H1 (cell line): ENCODE measurements around the gene LRP8. TPM values are rescaled to one million over a fixed set of nuclear protein-coding genes. Genes with fewer than 3 reads are reported as not detected.

Experiments
- ASH2L ChIP-seq: fragments of 200-600, 300-600 bp; sonication (generic); IDR thresholded peaks from one replicate; pipeline ENCODE4 v1.7.1; 2017; ENCODE audit warnings: low read length
- CTBP2 ChIP-seq: IDR thresholded peaks from 2 replicates; pipeline ENCODE4 v1.7.0; 2011; ENCODE audit warnings: borderline replicate concordance, mild to moderate bottlenecking, moderate library complexity, mixed read lengths, low read length; ENCODE audit not compliant: insufficient read depth, insufficient read length
- GTF2F1 ChIP-seq: IDR thresholded peaks from 2 replicates; pipeline ENCODE4 v1.6.1; 2012; ENCODE audit warnings: low read depth, low read length, improper control_type of control experiment, borderline replicate concordance
- KDM5A ChIP-seq: fragments of 200-600 bp; IDR thresholded peaks from 2 replicates; pipeline ENCODE4 v1.7.1; 2012; ENCODE audit warnings: mild to moderate bottlenecking, low read length, inconsistent platforms, mixed read lengths
- polyA plus RNA-seq, 7 experiments: library from polyadenylated mRNA; depleted of rRNA in 3 of 7; stranded (reverse) in 5 of 7; unstranded in 2 of 7; fragments of >200 nt in 5 of 7; fragments of 200-250 nt in 2 of 7; gene quantifications; 1 replicate in 5 of 7; 2 replicates in 1 of 7; 4 replicates in 1 of 7; pipeline versions ENCODE4 v1.2.1 to v1.2.3, GENCODE V29; 2011 to 2013; ENCODE audit warnings: missing spikeins in 2 of 7, mixed read lengths in 2 of 7
- total RNA-seq: library from RNA; stranded (reverse); fragmentation: NEBNext Ultra II Directional; extraction: Animal tissue kit (Norgen Biotek cat#: 25700); gene quantifications from 2 replicates; pipeline ENCODE4 v1.2.1, GENCODE V29; 2021

LRP8 gene
- total and polyA plus RNA-seq, 2 of the 8 experiments (the other 6 are each of a cell fraction or from before 2014, with no cell fraction given) = 63.2 to 66.4 TPM

DNA sequence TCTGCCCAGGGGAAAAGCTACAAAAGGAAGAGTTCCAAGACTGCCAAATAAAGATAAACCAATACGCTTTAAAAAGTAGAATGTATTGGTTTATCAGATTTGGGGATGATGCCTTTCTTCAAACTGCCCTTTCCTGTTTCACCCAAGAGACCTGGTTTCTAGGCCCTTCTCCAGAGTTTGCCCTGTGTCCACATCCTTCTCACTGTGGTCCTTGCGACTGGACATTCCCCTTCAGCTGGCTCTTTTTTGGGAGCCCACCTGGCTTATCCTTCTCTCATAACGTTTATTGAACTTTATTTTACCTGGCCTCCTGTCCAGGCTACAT is 106.9 kb downstream of the LRP8 start (continued):
- TF ChIP-seq KDM5A (no peak), GTF2F1 (no peak), ASH2L (no peak), CTBP2 (no peak)
- TF ChIP-seq, all 59 proteins: peak for 0
